HG03571 (cell line): ENCODE data around the gene HYAL3.
A peak's percentile ranks its signal among the peaks of the same experiment; 100 is the strongest.

ENCODE experiments used
- ATAC-seq: cut with Tn5 transposase; IDR thresholded peaks from one replicate; pipeline ENCODE4 v1.9.1; 2021; ENCODE audit not compliant: unreplicated experiment

The HYAL3 gene

GRCh38 chr3:50331364-50331907 is 32.2 kb upstream of the HYAL3 start:
- no peak for ATAC-seq

- ATAC-seq = no peak
Measured at GRCh38 chr3:50330330-50330729, 31.1 kb upstream of the HYAL3 start.

GRCh38 chr3:50327943-50328691 is 28.9 kb upstream of the HYAL3 start, which contains the start of gene TUSC2:
TSS of gene TUSC2 (minus strand) at chr3:50328223. CDS start at chr3:50328099, 124 bp downstream.
- ATAC-seq = peak; percentile 68

- no peak for ATAC-seq
Measured at GRCh38 chr3:50327129-50327528, 27.9 kb upstream of the HYAL3 start.

- no peak for ATAC-seq
Measured at GRCh38 chr3:50326182-50326541, 27.0 kb upstream of the HYAL3 start.

GRCh38 chr3:50325497-50326181 is 26.4 kb upstream of the HYAL3 start:
- no peak for ATAC-seq

- no peak for ATAC-seq
Measured at GRCh38 chr3:50325113-50325480, 25.9 kb upstream of the HYAL3 start.

- ATAC-seq = peak; percentile 23
Measured at GRCh38 chr3:50324351-50325112, 25.3 kb upstream of the HYAL3 start.

GRCh38 chr3:50323614-50324199 is 24.5 kb upstream of the HYAL3 start:
- ATAC-seq = no peak

GRCh38 chr3:50323092-50323600 is 23.9 kb upstream of the HYAL3 start:
- no peak for ATAC-seq

- ATAC-seq = no peak
Measured at GRCh38 chr3:50322386-50323091, 23.3 kb upstream of the HYAL3 start, which contains the start of gene HYAL2. TSS of gene HYAL2 (minus strand) at chr3:50322745. CDS start at chr3:50320489, 2,256 bp downstream.

GRCh38 chr3:50322115-50322385 is 22.8 kb upstream of the HYAL3 start:
- no peak for ATAC-seq

GRCh38 chr3:50321336-50322114 is 22.3 kb upstream of the HYAL3 start:
- ATAC-seq = peak; percentile 70

- peak; percentile 39 for ATAC-seq
Measured at GRCh38 chr3:50320853-50321335, 21.7 kb upstream of the HYAL3 start.

- no peak for ATAC-seq
Measured at GRCh38 chr3:50319894-50320625, 20.9 kb upstream of the HYAL3 start.

GRCh38 chr3:50319181-50319893 is 20.1 kb upstream of the HYAL3 start:
- no peak for ATAC-seq

GRCh38 chr3:50318615-50319014 is 19.4 kb upstream of the HYAL3 start:
- no peak for ATAC-seq

GRCh38 chr3:50318163-50318562 is 19.0 kb upstream of the HYAL3 start:
- no peak for ATAC-seq
